Keratinocyte (primary cell): ENCODE measurements around the gene MRM2. TPM values are rescaled to one million over a fixed set of nuclear protein-coding genes. Genes with fewer than 3 reads are reported as not detected.

ENCODE experiments used
- DNase-seq: peaks from one replicate; pipeline ENCODE4 v3.0.0-alpha.2; 2011; ENCODE audit warnings: low read depth, missing footprints, low spot score
- FAIRE-seq: peaks from 2 replicates; lab custom pipeline; 2011; peaks lifted over from hg19 to GRCh38; lab: Jason Lieb, UNC
- H2AFZ ChIP-seq: 2 replicates; pipeline ENCODE4 v1.6.0; 2012; ENCODE audit warnings: low read length, control low read depth, inconsistent platforms; ENCODE audit not compliant: control insufficient read depth
- H3K27ac ChIP-seq: 2 replicates; pipeline ENCODE4 v1.5.1; 2011; ENCODE audit warnings: low read length; ENCODE audit not compliant: control insufficient read depth, insufficient read depth
- H3K27me3 ChIP-seq: 3 replicates; pipeline ENCODE4 v1.6.0; 2011; ENCODE audit warnings: low read length; ENCODE audit not compliant: control insufficient read depth, insufficient read depth; ENCODE audit errors: extremely low read depth
- H3K36me3 ChIP-seq, 2 experiments: 2 replicates in 1 of 2; 3 replicates in 1 of 2; pipeline ENCODE4 v1.5.1; 2011; ENCODE audit warnings: low read length in 2 of 2, mild to moderate bottlenecking in 1 of 2; ENCODE audit not compliant: control insufficient read depth in 2 of 2, insufficient read depth in 2 of 2; ENCODE audit errors: extremely low read depth in 1 of 2
- H3K4me1 ChIP-seq: 3 replicates; pipeline ENCODE4 v1.5.1; 2011; ENCODE audit warnings: low read length; ENCODE audit not compliant: control insufficient read depth, insufficient read depth; ENCODE audit errors: extremely low read depth
- H3K4me2 ChIP-seq: 3 replicates; pipeline ENCODE4 v1.6.0; 2011; ENCODE audit warnings: low read depth, low read length; ENCODE audit not compliant: control insufficient read depth, insufficient read depth; ENCODE audit errors: extremely low read depth
- H3K4me3 ChIP-seq, 3 experiments: fragments of 200-600 bp in 1 of 3; sonication (generic) in 1 of 3; 2 replicates in 2 of 3; 3 replicates in 1 of 3; pipeline ENCODE4 v1.5.1; 2011 to 2016; ENCODE audit warnings: low read length in 3 of 3, mild to moderate bottlenecking in 3 of 3, control low read depth in 2 of 3, inconsistent platforms in 1 of 3, low read depth in 1 of 3, mixed read lengths in 1 of 3, mixed run types in 1 of 3, moderate library complexity in 1 of 3; ENCODE audit not compliant: control insufficient read depth in 2 of 3, insufficient read depth in 2 of 3; ENCODE audit errors: extremely low read depth in 1 of 3
- H3K79me2 ChIP-seq: 2 replicates; pipeline ENCODE4 v1.6.0; 2012; ENCODE audit warnings: low read length; ENCODE audit not compliant: control insufficient read depth, insufficient read depth
- H3K9ac ChIP-seq: 3 replicates; pipeline ENCODE4 v1.6.0; 2011; ENCODE audit warnings: low read length; ENCODE audit not compliant: control insufficient read depth, insufficient read depth; ENCODE audit errors: extremely low read depth
- H3K9me1 ChIP-seq: 3 replicates; pipeline ENCODE4 v1.6.0; 2011; ENCODE audit warnings: low read length; ENCODE audit not compliant: control insufficient read depth, insufficient read depth; ENCODE audit errors: extremely low read depth
- H3K9me3 ChIP-seq: 2 replicates; pipeline ENCODE4 v1.5.1; 2012; ENCODE audit warnings: low read depth, low read length; ENCODE audit not compliant: control insufficient read depth
- H4K20me1 ChIP-seq: 3 replicates; pipeline ENCODE4 v1.6.0; 2011; ENCODE audit warnings: low read length; ENCODE audit not compliant: control insufficient read depth, insufficient read depth; ENCODE audit errors: extremely low read depth
- EZH2 ChIP-seq: IDR thresholded peaks from one replicate; pipeline ENCODE4 v1.6.1; 2012; ENCODE audit warnings: inconsistent platforms, mild to moderate bottlenecking, low read length, moderate library complexity
- dilution Hi-C: fragments of 300-500 bp; cut with MboI; formaldehyde crosslinking; loops from one replicate; pipeline ENCODE4 v1.7.0; 2020; ENCODE audit warnings: low sequenced_read_pairs; ENCODE audit not compliant: extremely low pct_ligation_motif_present
- polyA plus RNA-seq, 5 experiments: library from polyadenylated mRNA; depleted of rRNA in 3 of 5; stranded (reverse) in 3 of 5; stranded (forward) in 1 of 5; unstranded in 1 of 5; fragments of >200 nt; gene quantifications; 1 replicate in 1 of 5; 2 replicates in 3 of 5; 3 replicates in 1 of 5; pipeline versions ENCODE4 v1.2.1 to v1.2.3, GENCODE V29; 2011 to 2012; ENCODE audit warnings: missing spikeins in 2 of 5, low read depth in 1 of 5, low replicate concordance in 1 of 5
- TF ChIP-seq, protein P1 (sequence below), 3 experiments: IDR thresholded peaks in 1 of 3; conservative IDR thresholded peaks in 1 of 3; optimal IDR thresholded peaks in 1 of 3; 2 replicates in 2 of 3; 3 replicates in 1 of 3; pipeline versions ENCODE3 to v1.5.1; 2011; ENCODE audit warnings: low read length in 3 of 3, mild to moderate bottlenecking in 3 of 3, moderate library complexity in 2 of 3, control low read depth in 1 of 3, inconsistent platforms in 1 of 3; ENCODE audit not compliant: insufficient read depth in 2 of 3; ENCODE audit errors: extremely low read depth in 1 of 3

The MRM2 gene
- polyA plus RNA-seq, 1 donor (not counting 4 experiments of a cell fraction or from before 2014, with no cell fraction given), result 21.5 TPM

DNA sequence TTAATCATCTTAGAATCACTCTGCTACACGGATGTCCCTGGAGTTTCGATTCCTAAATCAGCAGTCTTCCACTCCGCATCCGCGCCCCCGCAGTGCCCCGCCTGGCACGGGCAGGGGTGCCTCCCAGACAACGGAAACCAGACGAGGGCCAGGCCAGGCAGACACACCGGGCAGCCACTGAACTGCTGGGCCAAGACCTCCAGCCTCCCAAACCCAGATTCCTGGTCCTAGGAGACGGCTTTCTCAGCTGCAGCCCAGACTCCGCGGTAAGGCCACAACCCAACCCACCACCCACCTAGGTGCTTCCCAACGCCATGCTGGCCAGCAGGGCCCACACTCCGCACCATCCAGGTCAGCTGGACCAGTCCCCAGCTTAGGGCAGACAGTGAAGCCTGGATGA is 42.5 kb downstream of the MRM2 start:
- no peak overlapping the region for H3K9ac ChIP-seq
- no peaks in the 10 kb centered on the region for H3K9me1 ChIP-seq
- no peaks in the 10 kb centered on the region for H3K9me3 ChIP-seq
- no peak overlapping the region for H3K27ac ChIP-seq
- no peak overlapping the region for H3K4me3 ChIP-seq
- H2AFZ ChIP-seq, result no peak overlapping the region
- peaks cover 11% of the 10 kb centered on the region for H3K4me1 ChIP-seq
- FAIRE-seq, result no peak
- no peak overlapping the region for H3K4me2 ChIP-seq
- no peaks in the 10 kb centered on the region for H3K79me2 ChIP-seq
- dilution Hi-C loops, result no loop called here
- no peaks in the 10 kb centered on the region for H3K27me3 ChIP-seq
- H3K36me3 ChIP-seq, result peaks cover 2 to 4% of the 10 kb centered on the region in 2 experiments
- TF ChIP-seq EZH2, result no peak
- TF ChIP-seq, protein P1, sequence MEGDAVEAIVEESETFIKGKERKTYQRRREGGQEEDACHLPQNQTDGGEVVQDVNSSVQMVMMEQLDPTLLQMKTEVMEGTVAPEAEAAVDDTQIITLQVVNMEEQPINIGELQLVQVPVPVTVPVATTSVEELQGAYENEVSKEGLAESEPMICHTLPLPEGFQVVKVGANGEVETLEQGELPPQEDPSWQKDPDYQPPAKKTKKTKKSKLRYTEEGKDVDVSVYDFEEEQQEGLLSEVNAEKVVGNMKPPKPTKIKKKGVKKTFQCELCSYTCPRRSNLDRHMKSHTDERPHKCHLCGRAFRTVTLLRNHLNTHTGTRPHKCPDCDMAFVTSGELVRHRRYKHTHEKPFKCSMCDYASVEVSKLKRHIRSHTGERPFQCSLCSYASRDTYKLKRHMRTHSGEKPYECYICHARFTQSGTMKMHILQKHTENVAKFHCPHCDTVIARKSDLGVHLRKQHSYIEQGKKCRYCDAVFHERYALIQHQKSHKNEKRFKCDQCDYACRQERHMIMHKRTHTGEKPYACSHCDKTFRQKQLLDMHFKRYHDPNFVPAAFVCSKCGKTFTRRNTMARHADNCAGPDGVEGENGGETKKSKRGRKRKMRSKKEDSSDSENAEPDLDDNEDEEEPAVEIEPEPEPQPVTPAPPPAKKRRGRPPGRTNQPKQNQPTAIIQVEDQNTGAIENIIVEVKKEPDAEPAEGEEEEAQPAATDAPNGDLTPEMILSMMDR (optimal IDR thresholded peaks at IDR 0.05 in 1 of 3, IDR thresholded peaks at IDR 0.05 in 1 of 3, conservative IDR thresholded peaks at IDR 0.05 in 1 of 3; ENCODE audit: extremely low read depth in 1 of 3, insufficient read depth in 2 of 3, low read length in 3 of 3), result no peak
- H4K20me1 ChIP-seq, result no peaks in the 10 kb centered on the region
- no peak for DNase-seq

DNA sequence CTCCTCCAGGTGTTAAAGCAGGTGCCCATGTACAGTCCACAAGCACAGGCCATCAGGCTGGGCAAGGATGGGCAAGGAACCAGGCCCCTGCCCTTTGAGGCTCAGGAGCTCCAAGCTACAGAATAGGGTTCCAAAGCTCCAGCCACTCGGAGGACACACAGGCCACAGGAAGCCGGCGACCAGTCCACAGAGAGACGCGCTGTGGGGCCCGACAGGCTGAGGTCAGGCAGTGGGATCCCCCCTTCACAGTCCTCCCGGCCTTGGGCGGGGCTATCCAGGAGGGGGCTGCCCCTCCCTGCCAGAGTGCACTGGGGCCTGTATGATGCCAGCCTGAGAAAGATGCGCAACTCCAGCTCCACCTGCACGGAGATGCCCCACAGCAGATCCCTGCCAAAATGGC is 43.2 kb downstream of the MRM2 start:
- FAIRE-seq (no peak), DNase-seq (no peak)
- H3K27me3 ChIP-seq, result no peaks in the 10 kb centered on the region
- dilution Hi-C loops, result no loop called here
- H3K4me1 ChIP-seq, result peaks cover 11% of the 10 kb centered on the region
- H3K27ac ChIP-seq, result no peak overlapping the region
- no peak overlapping the region for H3K4me2 ChIP-seq
- H4K20me1 ChIP-seq, result no peaks in the 10 kb centered on the region
- no peak overlapping the region for H3K9ac ChIP-seq
- TF ChIP-seq, protein P1 (optimal IDR thresholded peaks at IDR 0.05 in 1 of 3, IDR thresholded peaks at IDR 0.05 in 1 of 3, conservative IDR thresholded peaks at IDR 0.05 in 1 of 3; ENCODE audit: extremely low read depth in 1 of 3, insufficient read depth in 2 of 3, low read length in 3 of 3), result no peak
- no peak for TF ChIP-seq EZH2
- H3K79me2 ChIP-seq, result no peaks in the 10 kb centered on the region
- no peak overlapping the region for H2AFZ ChIP-seq
- H3K9me3 ChIP-seq, result no peaks in the 10 kb centered on the region
- H3K36me3 ChIP-seq, result peaks cover 4 to 7% of the 10 kb centered on the region in 2 experiments
- H3K4me3 ChIP-seq, result no peak overlapping the region
- H3K9me1 ChIP-seq, result no peaks in the 10 kb centered on the region
